Hepatocyte (in vitro differentiated cells): ENCODE results near the gene ARL16.

Experiments used
- EZH2 ChIP-seq: fragments of 200-600 bp; sonication (generic); IDR thresholded peaks from 2 replicates; pipeline ENCODE4 v1.6.1; 2016; ENCODE audit warnings: antibody characterized with exemption, mild to moderate bottlenecking, borderline replicate concordance
- EZH2phosphoT487 ChIP-seq: fragments of 200-600 bp; sonication (generic); IDR thresholded peaks from one replicate; pipeline ENCODE4 v1.6.1; 2018; ENCODE audit warnings: antibody characterized with exemption, mild to moderate bottlenecking, low read depth, moderate library complexity; ENCODE audit not compliant: unreplicated experiment, severe bottlenecking
- TF ChIP-seq, protein P1 (sequence below): fragments of 200-600 bp; sonication (generic); IDR thresholded peaks from 2 replicates; pipeline ENCODE4 v1.5.1; 2016; ENCODE audit warnings: antibody characterized with exemption, mild to moderate bottlenecking; ENCODE audit not compliant: poor library complexity

DNA sequence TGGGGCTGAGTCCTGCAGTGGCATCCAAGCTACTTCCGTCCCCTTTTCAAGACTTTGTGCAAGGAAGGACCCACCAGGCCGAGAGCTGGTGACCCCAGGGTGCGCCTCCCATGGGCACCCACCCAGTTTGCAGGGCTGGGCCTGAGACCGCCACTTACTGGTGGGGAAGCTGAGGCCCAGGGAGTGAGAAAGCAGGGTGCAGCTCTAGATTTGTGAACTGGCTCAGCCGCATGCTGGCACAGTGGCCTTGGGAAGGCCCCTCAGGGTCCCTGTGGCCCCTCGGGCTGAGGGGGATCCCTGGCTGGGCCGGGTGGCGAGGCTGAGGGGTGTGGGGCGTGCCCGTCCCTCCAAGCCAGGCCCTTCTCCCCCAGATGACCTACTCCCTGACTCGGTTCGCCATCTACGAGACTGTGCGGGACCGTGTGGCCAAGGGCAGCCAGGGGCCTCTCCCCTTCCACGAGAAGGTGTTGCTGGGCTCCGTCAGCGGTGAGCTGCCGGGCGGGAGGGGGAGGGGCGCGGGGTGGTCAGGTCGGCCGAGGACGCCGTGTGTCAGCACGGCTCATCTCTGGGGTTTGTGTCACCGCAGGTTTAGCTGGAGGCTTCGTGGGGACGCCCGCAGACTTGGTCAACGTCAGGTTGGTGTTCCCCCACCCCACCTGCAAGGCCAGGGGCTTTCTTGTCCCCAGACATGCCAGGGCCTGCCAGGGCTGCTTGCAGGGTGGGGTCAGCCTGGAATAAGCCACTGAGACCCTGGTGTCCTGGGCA, 31.7 kb upstream of the ARL16 start:
- TF ChIP-seq, protein P1, sequence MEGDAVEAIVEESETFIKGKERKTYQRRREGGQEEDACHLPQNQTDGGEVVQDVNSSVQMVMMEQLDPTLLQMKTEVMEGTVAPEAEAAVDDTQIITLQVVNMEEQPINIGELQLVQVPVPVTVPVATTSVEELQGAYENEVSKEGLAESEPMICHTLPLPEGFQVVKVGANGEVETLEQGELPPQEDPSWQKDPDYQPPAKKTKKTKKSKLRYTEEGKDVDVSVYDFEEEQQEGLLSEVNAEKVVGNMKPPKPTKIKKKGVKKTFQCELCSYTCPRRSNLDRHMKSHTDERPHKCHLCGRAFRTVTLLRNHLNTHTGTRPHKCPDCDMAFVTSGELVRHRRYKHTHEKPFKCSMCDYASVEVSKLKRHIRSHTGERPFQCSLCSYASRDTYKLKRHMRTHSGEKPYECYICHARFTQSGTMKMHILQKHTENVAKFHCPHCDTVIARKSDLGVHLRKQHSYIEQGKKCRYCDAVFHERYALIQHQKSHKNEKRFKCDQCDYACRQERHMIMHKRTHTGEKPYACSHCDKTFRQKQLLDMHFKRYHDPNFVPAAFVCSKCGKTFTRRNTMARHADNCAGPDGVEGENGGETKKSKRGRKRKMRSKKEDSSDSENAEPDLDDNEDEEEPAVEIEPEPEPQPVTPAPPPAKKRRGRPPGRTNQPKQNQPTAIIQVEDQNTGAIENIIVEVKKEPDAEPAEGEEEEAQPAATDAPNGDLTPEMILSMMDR = no peak
- TF ChIP-seq EZH2 (no peak), EZH2phosphoT487 (no peak)
